Stimulated activated CD4-positive, alpha-beta T cell treated with anti-CD3 and anti-CD28 coated beads, Interleukin-4, amount 100 ng/mL, for 1 hour (primary cell): Measurements from ENCODE around the gene CASZ1.

ENCODE experiments used
- DNase-seq: peaks from one replicate; pipeline ENCODE4 v3.0.0-alpha.2; 2020

The CASZ1 gene

GRCh38 chr1:10633416-10633815, 163.0 kb downstream of the CASZ1 start:
- DNase-seq, result no peak

DNA sequence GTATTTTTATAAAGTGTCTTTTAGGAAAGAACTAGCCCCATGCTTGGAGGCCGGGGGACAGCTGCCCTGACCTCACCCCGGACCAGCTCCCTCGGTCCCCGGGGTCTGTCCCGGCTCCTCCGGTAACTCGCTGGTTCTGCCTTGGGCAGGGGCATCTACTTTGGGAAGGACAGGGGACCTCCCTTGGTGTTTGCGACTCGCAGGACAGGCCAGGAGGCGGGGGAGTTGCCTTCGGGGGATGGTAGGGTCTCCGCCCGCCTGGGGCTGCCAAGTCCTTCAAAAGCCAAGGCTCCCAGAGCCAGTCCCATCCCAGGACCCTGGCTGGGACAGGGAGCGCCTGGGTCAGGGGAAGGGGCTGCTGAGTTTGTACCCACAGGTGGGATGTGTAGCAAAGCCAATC, 163.8 kb downstream of the CASZ1 start:
- no peak for DNase-seq

- DNase-seq, result no peak
Measured at GRCh38 chr1:10631811-10632593, 164.4 kb downstream of the CASZ1 start.

GRCh38 chr1:10631121-10631810, 165.2 kb downstream of the CASZ1 start:
- DNase-seq, result no peak

GRCh38 chr1:10630661-10631120, 165.8 kb downstream of the CASZ1 start:
- DNase-seq, result no peak

DNA sequence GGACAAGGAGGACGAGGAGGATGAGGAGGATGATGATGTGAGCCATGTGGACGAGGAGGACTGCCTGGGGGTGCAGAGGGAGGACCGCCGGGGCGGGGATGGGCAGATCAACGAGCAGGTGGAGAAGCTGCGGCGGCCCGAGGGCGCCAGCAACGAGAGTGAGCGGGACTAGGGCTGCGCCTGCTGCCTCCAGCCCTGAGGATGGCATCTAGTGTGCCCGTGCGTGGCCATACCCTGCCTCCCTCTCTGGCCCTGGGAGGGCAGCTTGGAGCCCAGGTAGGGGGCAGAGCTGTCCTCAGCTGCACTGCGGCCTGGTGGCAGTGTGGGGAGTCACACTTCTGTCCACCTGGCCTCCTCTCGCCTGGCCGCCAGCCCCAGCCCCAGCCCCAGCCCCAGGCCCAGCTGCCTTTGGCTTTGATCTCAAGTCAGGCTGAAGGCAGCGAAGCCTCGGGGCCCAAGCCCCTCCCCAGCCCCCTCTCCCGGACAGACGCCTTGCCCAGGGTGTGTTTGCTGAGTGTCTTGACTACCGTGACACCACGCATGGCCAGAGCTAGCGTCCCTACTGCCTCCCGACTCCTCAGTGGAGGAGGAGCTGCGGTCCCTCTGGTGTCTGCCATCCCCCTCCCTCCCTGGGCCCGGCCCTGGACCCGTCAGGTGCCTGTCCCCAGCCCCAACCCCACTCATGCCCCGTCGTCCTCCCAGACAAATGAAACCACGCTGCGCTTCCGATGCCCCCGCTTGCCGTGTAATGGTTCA, 166.5 kb downstream of the CASZ1 start:
- DNase-seq, result no peak

- no peak for DNase-seq
Measured at GRCh38 chr1:10629091-10629815, 167.2 kb downstream of the CASZ1 start.

DNA sequence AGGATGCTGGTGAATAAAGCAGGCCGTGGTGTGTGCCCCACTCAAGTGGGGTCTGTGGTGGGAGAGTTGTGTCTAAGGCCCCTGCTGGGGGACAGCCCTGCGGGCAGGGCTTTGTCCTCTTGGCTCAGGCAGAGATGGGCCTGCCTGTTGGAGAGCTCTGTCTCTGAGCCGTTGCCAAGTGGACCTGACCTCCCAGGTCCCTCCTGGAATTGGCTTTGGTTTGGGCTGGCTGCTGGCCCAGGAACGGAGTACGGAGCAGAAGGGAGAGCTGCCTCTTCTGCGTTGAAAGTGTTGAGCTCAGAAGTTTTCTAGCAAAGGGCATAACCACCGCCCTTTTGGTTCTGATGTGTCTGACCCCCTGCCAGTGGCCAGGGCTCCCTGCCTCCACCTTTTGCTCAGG, 167.8 kb downstream of the CASZ1 start:
- DNase-seq, result no peak

GRCh38 chr1:10626791-10627410, 169.5 kb downstream of the CASZ1 start:
- no peak for DNase-seq

GRCh38 chr1:10626131-10626731, 170.2 kb downstream of the CASZ1 start:
- no peak for DNase-seq

- no peak for DNase-seq
Measured at GRCh38 chr1:10625554-10625953, 170.9 kb downstream of the CASZ1 start.

DNA sequence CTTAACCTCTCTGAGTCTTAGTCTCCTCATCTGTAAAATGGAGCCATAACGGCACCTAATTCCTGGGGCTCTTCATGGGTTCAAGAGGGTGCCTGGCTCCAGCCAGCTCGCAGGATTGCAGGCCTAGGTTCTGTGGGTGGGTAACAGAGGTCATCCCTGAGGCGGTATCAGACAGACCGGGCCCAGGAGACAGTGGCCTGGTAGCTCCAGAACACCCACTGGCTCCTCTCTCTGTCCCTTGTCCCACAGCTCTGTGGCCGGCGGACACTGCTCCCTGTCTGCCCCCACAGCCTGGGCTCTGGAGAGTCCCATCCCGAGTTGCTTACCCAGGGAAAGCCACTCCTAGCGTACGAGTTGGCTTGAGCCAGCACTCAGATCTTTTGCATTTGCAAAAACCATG, 171.4 kb downstream of the CASZ1 start:
- no peak for DNase-seq

GRCh38 chr1:10624256-10625050, 172.0 kb downstream of the CASZ1 start:
- no peak for DNase-seq

GRCh38 chr1:10623686-10624145, 172.7 kb downstream of the CASZ1 start:
- DNase-seq, result no peak

DNA sequence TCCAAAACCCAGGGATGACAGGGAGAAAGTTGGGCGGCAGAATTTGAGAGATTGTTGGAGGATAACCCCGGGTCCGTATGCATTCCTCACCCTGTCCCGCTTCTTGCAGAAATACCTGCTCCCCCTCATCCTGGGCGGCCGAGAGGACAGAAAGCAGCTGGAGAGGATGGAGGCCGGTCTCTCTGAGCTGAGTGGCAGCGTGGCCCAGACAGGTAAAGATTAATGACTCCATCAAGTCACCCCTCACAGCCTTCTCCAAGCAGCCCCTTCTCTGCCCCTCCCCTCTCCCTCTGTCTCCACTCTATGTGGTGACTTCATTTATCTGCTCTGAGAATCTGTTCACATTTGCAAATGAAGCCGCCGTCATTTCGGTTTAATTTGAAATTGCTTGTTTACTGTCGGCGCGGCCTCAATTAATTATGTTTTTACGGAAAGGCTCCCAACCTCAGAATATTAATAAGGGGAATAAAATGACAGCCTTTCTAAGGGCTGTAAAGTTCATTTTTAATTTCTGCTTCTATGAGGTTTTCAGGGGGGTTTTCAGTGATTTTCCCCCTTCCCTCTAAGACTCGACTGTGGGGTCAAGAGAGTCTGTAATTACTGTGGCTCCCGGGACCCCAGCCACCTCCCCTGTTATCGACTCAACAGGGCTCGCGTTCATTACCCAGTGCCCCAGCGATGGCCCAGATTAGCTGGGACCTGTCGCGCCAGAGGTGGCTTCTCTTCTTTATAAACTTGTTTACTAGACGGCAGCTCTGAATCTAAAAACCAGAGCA, 173.3 kb downstream of the CASZ1 start:
- DNase-seq, result no peak

DNA sequence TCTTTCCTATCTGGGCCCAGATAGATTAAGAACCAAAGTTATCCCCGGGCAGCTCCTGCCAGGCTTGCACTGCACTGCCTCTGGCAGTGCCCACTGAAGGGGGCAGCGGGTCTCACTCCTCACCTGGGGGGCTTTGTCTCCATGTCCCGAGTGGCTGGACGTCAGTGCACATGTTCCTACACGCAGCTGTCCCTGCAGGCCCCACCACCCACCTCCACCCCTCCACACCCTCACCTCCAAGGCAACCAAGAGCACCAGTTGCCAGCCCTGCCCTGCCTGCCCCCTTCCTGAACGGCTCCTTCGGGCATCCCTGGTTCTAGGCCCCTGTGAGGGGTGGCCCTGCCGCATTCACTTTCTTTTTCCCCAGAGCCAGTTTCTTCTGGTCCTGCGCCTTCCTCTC, 174.5 kb downstream of the CASZ1 start:
- DNase-seq, result no peak

- DNase-seq, result no peak
Measured at GRCh38 chr1:10620776-10621175, 175.7 kb downstream of the CASZ1 start.

- no peak for DNase-seq
Measured at GRCh38 chr1:10617931-10618885, 178.2 kb downstream of the CASZ1 start.

- no peak for DNase-seq
Measured at GRCh38 chr1:10617318-10617717, 179.1 kb downstream of the CASZ1 start.
